GM18868 (cell line): ENCODE results near the gene ZNF580.
A peak's percentile ranks its signal among the peaks of the same experiment; 100 is the strongest.

Source experiments
- ATAC-seq: cut with Tn5 transposase; IDR thresholded peaks from one replicate; pipeline ENCODE4 v1.9.1; 2021; ENCODE audit warnings: mild to moderate bottlenecking, moderate library complexity; ENCODE audit not compliant: unreplicated experiment

Gene ZNF580

DNA sequence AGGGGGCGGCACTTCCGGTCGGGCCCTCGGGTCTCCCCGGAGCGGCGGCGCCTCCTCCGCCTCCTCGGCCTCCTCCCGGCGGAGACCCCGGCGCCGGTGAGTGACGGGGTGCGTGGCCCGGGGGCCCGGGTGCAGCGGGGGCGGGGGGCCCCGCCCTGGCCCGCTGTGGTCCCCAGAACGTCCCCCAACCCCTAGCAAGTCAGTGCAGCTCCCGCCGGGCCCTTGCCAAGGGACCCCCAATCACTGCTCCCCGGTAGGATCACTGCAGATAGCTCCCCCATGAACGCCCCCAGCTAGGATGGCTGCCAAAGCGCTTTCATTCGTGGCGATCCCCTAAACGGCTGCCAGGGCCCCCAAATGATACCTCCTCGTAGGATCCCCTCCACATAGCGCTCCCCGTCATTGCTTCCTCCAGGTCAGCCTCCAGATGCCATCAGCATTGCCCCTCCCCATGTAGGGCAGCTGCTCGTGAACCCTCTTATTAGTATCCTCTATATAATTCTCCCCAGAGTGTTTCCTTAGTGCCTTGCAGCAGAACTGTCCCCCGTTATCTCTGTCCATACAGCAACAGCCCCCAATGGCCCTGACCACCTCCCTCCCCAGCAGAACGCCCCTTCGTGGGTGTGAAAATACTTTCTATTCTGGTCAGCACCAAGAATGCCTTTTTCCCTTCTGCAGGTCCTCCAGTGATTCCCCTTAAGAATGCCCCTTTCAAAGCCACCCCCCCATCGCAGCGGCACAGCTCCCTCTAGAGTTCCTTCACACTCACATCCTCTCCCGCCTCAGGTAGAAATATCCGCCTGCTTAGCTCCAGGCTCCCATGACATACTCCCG is 34.9 kb upstream of the ZNF580 start, which contains the start of gene ZNF865:
Gene ZNF865 (plus strand): TSS at position 11 of the 834 bp plus-strand sequence. CDS start 7,972 bp downstream, outside the sequence.
- peak; percentile 34 for ATAC-seq

- no peak for ATAC-seq
These were observed 34.4 kb upstream of the ZNF580 start for GRCh38 chr19:55606471-55606787.

- ATAC-seq, result no peak
These were observed 34.0 kb upstream of the ZNF580 start for GRCh38 chr19:55606817-55607216.

DNA sequence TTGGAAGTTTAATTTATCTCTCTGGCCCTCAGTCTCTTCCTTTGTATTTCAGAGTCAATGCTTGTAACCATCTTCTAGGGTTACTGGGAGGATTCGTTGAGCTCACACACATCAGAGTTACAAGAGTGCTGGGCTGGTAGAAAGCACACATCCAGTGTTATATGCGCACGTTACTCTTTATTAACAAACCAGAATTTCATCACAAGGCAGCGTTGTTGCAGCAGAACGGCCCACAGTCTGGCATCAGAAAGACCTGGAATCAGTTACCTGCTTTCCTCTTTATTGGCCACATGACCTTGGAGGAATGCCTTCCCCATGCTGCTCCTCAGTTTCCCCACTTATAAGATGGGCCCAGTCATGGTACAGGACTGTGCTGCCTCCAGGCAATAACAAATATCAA is 31.5 kb upstream of the ZNF580 start:
- no peak for ATAC-seq

GRCh38 chr19:55611300-55611982 is 29.4 kb upstream of the ZNF580 start:
- no peak for ATAC-seq

GRCh38 chr19:55611983-55612645 is 28.7 kb upstream of the ZNF580 start:
- ATAC-seq, result no peak

- ATAC-seq, result no peak
These were observed 27.4 kb upstream of the ZNF580 start for GRCh38 chr19:55613396-55613795.

- no peak for ATAC-seq
These were observed 26.7 kb upstream of the ZNF580 start for GRCh38 chr19:55613930-55614710.

- no peak for ATAC-seq
These were observed 25.9 kb upstream of the ZNF580 start for GRCh38 chr19:55614711-55615542.

- ATAC-seq, result no peak
These were observed 25.0 kb upstream of the ZNF580 start for GRCh38 chr19:55615543-55616394.

GRCh38 chr19:55616395-55616875 is 24.4 kb upstream of the ZNF580 start:
- no peak for ATAC-seq

- no peak for ATAC-seq
These were observed 23.4 kb upstream of the ZNF580 start for GRCh38 chr19:55617426-55617825.

GRCh38 chr19:55618426-55618825 is 22.4 kb upstream of the ZNF580 start:
- no peak for ATAC-seq

DNA sequence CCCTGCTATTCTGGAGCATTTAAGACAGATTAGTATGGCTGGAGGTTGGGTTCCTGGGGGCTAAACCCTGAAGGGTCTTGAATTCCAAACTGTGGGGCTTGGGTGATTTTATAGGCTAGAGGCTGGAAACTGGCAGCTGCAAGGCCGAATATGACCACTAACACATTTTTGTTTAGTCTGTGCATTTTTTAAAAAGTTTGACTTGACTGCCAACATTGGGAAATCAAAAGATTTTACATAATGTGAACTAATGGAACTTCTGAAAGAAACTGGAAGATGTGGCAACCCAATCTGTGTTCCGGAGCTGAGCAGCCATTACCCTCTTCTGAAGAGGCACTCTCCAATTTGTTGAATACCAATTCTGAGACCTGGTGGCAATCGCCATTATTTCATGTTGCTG is 21.5 kb upstream of the ZNF580 start:
- no peak for ATAC-seq

DNA sequence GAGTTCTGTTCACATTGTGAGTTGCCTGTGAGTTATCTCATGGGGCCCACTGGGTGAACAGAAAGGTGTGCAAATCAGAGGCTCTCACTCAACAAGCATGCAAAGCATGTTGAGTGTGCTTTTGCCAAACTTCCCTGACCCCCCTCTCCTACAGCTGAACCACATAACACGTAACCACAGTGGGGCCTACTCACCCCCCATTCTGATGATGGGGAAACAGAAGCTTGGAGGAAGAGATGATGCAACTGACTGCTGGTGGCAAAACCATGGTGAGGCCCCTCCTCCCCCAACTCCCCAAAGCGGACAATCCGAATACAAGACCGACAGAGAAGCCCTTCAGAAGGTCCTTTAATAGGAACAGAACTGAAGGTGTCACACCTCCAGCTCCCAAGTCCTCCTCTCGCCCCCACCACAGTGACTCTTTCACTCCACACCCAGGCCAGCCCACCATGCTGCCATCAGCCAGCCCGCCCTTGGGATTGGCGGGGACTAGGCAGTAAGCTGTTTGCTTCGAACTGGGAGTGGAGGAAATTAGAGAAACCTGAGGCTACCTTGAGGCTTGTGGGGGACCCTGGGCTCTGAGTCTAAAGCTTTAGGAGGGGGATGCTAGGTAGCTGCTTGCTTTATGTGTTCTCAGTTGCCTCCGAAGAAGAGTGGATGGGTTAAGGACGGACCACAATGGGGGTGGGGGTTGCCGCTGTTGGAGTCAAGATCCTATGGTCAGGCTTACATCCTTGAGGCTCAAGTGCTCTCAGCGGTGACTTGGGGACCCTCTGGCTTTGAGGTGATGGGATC is 20.2 kb upstream of the ZNF580 start:
- no peak for ATAC-seq

DNA sequence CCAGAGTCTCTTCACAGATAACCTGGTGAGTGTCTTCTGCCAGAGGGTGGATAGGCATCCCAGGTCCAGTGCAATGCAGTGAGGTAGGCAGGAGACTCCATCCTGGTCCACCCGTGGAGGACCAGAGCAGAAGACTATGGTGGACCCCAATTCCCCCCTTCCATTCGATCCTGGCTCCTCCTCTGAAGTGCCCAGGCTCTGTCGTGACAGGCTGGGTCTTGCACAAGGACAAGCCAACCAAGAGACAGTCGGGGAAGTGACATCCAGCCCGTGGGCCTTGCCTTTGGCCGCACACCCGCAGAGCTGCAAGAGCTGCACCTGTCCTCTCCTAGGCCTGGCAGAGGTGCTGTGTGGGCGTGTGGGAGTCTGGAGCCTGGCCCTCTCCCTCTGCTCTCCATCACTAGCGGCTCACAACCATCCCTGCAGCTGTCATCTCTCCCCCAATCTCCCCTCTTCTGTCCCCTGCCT is 19.6 kb upstream of the ZNF580 start:
- no peak for ATAC-seq

GRCh38 chr19:55621673-55622231 is 19.1 kb upstream of the ZNF580 start:
- no peak for ATAC-seq
